ENCODE data around the gene NSDHL.
A peak's percentile ranks its signal among the peaks of the same experiment; 100 is the strongest.
"Not testable (repeated sequence)": the region's sequence is repeated elsewhere in the genome, so short reads cannot be mapped to it uniquely, and the experiment has no call there.

NSDHL gene

DNA sequence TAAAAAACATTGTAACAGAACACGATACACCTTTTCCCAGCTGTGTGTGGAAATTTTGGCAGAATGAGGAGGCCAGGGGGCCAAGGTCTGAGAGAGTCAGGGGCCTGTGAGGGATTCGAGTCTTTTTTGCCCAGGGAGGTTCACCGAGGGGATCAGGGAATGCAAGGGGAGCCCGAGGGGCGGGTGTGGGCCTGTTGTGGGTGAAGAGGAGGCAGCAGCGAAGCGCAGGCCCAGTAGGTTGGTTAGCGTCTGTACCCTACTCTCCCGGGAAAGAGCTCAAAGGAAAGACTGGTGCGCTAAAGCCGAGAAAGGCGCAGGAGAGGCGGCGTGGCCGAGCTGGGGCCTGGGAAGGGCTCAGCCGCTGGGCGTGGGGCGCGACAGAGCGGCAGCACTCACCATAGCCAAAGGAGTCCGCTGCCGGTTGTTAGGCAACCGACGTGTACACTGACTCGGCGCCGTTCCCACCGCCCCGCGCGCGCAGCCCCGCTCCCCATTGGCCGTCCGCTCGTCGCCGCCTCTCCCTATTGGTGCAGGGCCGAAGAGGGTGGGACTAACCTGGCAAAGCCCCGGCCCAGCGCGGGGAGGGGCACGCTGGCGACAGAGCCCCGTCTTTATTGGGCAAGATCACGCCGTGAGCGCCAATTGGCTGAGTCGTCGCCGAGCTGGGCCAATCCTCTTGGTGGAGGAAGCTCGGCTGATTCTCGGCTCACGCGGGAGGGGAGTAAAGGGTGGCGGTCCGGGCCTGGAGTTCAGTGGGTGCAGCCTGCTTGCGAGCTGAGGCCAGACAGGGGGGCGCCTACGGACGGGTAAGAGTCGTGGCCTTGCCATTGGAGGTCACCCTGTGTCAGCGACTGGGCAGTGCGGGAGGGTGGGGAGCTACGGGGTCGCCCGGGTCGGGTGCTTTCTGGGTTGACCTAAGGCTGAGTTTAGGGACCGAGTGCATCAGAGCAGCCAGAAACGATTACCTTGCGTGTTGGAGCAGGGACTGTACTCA lies at the start of gene NSDHL, which contains the start of gene CETN2:
Gene NSDHL, plus strand, starts transcription at position 752 of the 994 bp plus-strand sequence. CDS start 15,262 bp downstream, outside the sequence.
Gene CETN2, minus strand, starts transcription at position 446 of the 994 bp plus-strand sequence. Its CDS starts 47 bp downstream, at position 399.
- DNase-seq: peak; percentile 93

DNA sequence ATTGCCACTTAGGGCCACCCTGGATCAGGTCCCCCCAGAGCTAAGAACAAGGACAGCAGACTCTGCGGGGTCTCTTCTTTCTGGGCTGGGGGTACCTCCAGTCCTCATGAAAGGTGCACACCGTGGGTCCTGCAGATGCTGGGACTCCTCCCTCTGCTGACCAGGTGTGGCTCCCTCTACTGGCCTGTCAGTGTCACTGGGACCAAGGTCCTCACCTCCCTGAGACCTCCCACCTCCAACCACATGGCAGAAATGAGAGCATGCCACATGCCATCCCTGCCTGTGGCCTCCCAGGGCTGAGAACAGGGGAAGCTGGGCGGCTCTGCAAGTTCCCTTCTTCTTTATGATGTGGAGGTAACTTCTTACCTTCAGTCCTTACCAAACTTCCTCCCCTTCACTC lies 43.8 kb upstream of the NSDHL start:
- DNase-seq: not testable (repeated sequence)

DNA sequence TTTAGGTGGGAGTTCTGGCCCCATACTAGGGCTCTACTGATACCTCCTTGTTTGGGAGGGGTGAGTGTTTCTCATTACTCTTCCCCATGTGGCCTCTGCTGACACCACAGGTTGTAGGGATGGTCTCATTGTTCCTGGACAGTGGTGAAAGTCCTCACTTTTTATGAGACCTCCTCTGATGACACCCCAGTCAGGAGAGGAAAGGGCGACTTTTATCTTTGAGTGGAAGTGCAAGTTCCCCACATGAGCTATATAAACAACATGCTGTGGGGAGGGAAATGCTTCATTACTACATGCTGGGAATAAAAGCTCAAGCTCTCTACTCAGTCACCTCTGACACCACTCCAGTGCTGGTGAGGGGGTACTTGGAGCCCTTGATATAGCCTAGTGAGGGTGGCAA lies 31.9 kb upstream of the NSDHL start:
- DNase-seq: no peak

DNA sequence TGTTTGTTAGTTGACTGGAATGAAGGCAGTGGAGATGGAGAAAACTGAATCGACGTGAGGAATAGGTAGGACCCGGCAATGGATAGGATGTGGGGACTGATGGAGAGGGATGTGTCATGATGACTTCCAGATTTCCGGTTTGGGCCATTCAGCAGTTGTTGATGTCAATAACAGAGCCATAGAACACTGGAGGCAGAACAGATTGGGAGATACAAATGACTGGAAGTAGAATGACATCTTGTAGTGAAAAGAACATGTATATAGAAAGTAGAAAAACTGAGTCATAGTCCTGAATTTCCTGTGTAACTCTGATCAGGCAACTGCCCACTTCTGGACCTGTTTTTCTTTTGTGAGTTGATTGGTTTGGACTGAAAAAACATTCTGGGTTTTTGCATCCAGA lies 24.8 kb upstream of the NSDHL start:
- DNase-seq: no peak

DNA sequence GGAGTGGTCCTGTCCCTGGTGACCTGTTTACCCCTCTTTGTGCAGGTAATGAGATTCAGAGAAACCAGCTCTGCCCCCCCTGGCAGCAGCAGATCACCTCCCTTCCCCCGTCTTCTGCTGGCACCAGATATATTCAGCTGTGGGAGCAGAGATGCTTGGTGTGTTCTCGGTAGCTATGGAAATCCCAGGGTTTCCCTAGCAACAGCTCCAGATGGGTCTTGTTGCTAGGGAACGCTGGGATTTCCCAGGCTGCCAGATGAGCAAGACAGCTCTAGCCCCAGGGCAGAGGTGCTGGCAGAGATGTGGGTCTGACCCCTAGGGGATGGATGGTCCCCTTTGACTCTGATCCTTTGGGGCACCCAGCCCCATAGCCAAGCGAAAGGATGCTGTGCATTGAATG lies 20.5 kb upstream of the NSDHL start:
- DNase-seq: no peak

DNA sequence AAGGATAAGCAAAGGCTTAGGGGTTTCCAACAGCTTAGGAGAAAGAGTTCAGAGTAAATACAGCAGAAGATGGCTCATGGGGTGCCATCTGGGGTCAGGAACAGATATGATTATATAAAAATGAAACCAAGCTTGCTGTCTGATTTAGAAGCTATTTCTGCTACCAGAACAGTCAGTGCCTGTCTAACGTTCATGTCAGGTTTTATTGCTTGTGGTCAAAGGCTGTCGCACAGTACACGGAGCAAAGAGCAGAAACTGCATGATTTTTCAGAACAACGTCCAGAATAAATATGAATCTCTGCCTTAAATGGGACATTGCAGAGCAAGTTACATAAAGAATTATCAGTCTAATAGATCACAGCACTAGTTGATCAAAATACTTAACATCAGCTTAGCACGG lies 17.7 kb upstream of the NSDHL start:
- no peak for DNase-seq

DNA sequence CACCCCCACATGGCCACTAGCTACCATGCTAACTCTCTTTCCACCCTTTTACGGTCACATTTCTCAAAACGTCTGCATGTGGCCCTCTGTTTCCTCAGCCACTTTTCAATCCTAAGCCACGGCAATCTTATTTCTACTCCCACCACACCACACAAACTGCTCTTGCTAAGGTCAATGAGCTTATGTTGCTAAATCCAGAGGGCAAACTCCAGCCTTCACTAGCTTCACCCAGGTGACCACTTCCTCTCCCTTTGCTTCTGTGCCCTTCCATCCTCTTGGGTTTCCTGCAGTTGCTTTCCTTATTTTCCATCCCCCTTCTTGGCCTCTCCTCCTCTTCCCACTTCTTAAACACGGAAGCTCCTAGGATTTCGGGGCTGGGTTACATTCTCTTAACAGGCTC lies 16.8 kb upstream of the NSDHL start:
- DNase-seq: no peak

DNA sequence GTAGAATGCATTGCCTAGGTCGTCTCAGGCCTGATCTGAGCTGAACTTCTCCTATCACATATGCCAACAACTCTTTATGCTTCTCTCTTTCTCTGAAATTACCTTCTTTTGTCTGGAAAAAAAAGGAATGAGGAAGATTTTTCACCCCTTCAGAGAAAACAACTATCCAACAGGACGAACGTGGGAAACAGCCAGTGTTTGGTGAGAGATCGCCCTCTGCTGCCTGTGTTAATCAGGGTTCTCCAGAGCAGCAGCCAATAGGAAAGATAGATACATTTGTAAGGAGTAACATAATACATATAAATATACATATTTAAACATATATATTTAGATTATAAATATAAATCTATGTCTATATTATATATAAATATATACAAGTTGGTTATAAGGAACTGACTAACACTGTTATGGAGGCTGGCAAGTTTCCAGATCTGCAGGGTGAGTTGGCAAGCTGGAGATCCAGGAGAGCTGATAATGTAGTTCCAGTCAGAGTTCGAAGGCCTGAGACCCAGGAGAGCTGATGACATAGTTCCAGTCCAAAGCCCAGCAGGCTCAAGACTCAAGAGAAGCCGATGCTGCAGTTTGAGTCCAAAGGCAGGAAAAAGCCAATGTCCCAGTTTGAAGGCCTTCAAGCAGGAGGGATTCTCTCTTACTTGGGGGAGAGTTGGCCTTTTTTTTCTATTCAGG lies 13.6 kb upstream of the NSDHL start:
- peak; percentile 2 for DNase-seq

DNA sequence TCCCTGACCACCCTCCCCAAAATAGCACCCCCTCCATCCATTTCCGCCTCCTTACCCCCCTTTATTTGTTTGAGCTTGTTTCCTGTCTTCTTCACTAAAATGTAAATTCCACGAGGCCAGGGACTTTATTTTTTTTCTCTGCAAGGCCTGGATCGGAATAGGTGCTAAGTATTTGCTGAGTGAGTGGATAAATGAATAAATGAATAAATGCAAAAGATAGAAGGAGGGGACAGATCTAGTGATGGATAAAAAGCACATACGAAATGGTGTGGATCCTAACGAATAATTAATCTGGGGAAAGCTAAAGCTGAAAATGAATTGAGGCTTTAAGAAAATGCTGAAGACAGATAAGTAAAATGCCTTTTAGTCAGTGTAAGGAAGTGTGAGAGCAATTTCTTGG lies 12.5 kb upstream of the NSDHL start:
- DNase-seq: no peak

DNA sequence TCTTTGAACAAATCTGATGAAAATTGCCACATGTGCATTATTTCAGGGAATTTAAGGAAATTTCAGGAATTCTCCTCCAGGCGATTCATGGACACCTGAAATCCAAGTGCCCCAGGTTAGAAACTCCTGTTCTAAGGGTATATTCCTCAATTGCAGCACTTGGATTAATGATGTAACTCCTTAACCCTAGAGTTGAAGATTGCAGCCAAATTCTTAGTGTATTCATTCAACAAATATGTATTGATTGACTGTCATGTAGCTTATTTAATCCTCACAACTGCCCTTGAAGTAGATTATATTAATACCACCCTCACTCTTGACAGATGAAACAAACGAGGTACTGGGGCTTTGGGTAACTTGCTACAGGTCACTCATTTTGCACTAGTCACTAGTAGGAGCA lies 11.6 kb upstream of the NSDHL start:
- DNase-seq: no peak

DNA sequence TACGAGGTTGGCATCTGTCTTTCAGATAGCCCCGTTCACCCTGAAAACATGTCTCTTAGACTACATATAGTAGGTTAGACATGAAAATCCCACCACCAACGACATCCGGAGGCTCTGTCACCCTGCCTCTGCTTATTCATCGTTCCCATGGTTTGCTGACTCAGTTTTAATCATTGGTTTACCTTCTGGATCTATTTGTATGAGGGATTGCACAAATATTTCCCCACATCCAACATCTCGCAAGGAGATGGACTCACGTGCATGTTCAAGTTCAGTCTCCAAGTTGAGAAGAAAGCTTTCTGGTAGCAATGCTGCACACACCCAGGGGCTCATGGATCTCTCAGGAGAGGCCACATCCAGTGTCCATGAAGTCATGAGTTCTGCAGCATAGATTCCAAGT lies 11.1 kb upstream of the NSDHL start:
- no peak for DNase-seq

DNA sequence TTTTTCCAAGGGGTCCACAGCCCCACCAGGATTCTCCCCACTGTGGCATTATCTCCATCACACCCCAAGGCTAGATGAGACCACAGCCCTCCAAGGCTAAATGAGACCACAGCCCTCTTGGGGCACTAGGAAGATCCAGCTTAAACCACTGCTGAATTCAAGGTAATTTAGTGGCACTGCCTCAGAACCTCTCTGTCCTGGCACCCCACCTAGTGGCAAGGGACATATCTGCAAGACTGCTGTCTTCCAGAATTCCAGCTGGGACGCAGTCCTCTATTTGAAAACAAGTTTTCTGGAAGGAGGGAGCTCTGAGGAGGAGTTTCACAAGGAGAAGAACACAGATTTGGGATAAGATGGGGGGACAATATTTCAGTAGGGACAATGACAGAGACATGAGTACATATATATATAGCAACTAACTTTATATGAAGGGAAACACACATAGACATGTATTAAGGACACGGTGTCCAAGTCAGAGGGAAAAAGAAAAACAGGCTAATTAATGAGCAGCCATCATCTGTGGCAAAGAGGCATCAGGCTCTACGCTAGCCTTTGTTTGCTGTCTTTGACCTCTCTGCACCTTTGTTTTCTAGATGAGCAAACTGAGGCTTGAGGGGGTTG lies 9.6 kb upstream of the NSDHL start:
- peak; percentile 32 for DNase-seq

DNA sequence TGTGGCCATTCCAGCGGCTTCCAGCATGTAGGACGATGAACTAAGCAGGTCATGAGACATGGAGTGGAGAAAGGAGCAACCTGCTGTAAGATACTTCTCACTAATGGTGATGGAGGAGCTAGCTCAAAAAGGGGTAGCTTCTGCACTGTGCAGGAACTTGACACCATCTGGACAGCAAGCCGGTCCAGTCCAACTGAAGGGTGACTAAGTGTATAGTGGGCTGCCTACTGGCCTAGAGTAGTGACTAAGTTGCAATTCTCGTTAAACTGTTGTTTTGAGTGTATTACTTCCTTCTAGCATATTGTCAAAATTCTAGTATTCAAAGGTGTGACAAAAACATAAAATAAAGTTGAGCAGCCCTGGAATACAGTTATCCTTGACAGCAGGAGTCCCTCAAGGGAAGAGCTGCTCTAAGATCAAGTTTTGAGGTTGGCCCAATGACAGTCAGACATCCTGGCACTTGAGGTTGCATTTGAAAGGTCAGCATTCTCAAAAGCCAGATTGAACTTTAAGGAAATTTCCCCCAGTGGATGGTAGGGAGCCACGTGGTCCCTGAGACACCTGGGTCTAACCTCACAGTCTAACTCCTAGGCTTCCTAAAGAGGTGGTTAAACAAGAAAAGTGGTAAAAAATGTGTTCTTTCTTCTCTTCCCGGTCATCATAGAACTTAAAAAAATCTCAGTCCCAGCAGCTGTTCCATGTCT lies 8.3 kb upstream of the NSDHL start:
- DNase-seq: no peak

DNA sequence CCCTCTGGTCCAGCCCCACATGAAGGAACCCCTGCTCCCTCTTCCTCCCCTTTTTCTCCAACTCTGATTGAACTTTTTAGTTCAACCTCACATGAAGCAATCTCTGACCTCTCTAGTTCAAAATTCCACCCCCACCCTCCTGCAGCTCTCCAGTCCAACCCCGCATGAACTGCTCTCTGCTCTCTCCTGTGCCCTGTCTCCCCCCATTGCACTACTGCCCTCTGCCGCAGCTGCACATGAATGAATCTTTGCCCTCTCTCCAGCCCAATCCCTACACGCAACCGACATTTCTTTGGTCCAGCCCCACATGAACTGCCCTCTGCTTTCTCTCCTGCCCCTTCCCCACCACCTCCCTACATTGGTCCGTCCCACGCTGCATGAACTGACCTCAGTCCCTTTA lies 7.2 kb upstream of the NSDHL start:
- no peak for DNase-seq

DNA sequence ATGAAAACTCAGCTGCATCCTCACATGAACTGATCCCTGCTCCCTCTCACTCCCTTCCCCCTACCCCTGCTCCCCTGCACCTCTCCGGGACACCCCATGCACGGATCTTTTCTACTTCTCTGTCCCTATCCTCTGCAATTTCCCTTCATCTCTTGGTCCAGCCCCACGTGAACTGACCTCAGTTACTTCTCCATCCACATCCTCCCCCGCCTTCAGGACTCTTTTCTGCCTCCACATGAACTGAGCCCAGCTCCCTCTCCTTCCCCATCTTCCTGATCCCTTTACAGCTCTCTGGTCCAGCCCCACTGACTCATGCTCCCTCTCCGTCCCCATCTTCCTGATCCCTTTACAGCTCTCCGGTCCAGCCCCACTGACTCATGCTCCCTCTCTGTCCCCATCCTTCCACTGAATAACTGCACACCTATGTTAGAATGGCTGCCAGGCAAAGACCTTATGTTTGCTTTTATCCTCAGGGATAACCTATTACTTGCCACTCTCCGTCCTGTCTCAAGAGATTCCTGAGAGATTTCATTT lies 6.0 kb upstream of the NSDHL start:
- no peak for DNase-seq

DNA sequence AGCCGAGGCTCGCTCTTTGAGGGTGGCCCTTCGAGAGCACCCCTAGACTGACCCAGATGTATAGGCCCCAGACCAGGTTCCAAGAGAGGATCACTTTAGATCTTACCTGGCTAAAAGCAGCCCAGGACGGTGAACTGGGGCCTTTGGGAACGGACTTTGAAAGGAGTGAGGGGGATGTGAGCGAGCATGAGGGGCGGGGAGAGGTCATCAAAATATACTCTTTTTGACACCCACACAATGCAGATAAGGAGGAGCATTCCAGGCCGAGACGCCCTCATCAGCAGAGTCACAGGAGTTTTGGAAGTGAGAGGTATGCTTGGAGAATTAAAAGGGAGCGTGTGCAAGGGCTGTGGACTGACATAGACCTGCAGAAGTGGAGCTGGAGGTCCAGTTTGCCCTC lies 528 bp downstream of the NSDHL start:
- DNase-seq: no peak

DNA sequence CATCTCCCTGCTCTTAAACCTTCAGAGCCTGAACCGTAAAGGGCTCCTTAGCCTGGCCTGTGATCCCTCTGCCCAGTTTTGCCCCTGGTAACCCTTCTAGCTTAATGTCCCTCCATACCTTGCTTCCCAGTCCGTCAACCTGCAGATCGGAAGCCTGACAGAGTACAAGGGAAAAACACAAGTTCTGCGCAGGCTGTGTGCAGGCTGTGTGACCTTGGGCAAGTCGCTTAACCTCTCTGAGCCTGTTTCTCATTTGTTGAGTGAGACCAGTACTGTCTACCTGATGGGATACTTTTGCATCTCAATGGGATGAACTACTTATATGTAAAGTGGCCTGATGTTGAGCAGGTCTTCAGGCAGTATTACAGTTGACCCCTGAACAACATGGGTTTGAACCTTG lies 1.7 kb downstream of the NSDHL start:
- DNase-seq: no peak

DNA sequence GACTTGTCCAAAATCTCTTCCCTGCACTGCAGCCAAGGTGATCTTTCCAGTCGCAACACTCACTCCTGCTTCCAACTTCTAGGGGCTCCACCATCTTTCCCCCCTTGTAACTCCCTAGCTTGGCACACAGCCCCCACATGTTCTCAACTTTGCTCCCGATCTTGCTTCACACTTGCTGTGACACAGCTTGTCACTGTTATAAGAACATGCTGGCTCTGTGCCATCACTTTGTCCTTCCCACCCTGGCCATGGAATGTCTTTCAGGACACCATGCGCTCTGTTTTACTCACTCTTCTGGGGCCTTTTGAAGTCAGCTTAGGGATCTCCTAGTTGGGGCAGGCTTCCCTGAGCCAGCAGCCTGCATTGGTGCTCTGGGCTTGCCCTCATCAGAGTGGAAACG lies 2.5 kb downstream of the NSDHL start:
- DNase-seq: no peak

DNA sequence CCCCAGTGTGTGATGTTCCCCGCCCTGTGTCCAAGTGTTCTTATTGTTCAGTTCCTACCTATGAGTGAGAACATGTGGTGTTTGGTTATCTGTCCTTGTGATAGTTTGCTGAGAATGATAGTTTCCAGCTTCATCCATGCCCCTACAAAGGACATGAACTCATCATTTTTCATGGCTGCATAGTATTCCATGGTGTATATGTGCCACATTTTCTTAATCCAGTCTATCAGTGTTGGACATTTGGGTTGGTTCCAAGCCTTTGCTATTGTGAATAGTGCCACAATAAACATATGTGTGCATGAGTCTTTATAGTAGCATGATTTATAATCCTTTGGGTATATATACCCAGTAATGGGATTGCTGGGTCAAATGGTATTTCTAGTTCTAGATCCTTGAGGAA lies 4.6 kb downstream of the NSDHL start:
- DNase-seq: not testable (repeated sequence)

DNA sequence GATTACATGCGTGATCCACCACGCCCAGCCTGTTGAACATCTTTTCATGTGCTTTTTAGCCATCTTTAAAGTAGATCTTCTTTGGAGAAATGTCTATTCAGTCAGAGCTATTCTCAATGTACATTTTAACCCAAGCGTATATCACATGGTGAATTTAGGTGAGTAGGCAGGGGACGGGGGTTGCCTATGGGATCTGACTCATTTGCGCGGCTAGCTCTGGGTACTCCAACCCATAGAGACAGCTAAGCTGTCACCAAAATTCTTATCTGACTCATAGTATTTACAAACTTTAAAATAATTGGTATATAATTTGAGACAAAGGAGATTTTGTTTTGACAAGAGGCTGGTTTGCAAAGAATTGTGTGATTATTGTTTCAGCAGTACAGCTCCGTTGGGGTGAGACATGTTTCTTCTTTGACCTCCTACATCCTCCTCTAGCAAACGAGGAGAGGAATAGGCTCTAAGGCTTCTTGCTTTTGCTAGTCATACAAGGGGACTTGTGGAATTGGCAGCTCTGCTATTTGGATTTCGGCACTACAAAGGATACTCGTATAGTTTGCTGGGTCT lies 12.0 kb downstream of the NSDHL start:
- DNase-seq: no peak

DNA sequence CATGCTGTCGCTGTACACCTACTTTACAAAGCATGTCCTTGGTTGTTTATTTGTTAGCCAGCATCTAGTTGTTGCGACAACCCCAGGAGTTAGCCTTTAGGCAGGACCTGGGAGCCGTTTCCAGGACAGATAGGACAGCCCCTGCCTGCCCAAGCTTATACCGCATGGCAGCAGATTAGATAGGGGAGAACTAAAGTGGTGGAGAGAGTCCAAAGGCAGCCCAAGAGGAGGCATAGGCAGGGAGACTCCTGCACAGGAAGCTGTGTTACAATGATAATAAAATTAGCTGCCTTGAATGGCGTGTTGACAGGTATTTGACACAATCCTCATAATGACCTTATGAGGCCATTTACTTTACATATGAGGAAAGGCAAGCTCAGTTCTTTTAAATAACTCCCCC lies 13.0 kb downstream of the NSDHL start:
- no peak for DNase-seq

DNA sequence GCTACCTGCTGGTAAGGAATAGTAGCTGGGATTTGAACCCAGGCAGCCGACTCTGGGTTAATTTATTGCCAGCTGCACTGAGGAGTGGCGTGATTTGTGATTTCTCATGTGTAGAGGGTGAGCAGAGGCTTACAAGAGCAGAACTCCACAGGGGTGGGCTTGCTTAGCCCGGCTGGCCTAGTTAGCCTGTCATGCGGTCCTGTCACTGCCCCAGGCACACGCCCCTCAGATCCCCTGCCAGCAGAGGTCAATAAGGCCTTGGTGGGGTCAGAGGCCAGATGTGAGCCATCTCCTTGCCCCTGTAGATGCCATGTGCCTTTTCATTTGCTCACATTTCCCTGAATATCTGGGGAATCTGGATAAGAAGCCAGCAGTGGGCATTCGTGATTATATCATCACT lies 13.4 kb downstream of the NSDHL start:
- DNase-seq: no peak

All from NCI-H146 (cell line).